Loucy (cell line): ENCODE measurements around the gene PPIL4.

Source experiments
- H2AFZ ChIP-seq: fragments of 200-600 bp; sonication (generic); 2 replicates; pipeline ENCODE4 v1.6.0; 2016; ENCODE audit warnings: antibody characterized with exemption, mild to moderate bottlenecking, low read length, moderate library complexity
- H3F3A ChIP-seq: fragments of 200-600 bp; 2 replicates; pipeline ENCODE4 v1.6.0; 2016; ENCODE audit warnings: antibody characterized with exemption, low read depth, mild to moderate bottlenecking
- H3K27me3 ChIP-seq: fragments of 200-600 bp; sonication (generic); 2 replicates; pipeline ENCODE4 v1.6.1; 2014; ENCODE audit warnings: low read length, mild to moderate bottlenecking; ENCODE audit not compliant: insufficient read depth, poor library complexity, severe bottlenecking
- H3K36me3 ChIP-seq: fragments of 200-600 bp; sonication (generic); 2 replicates; pipeline ENCODE4 v1.6.1; 2016; ENCODE audit warnings: low read length; ENCODE audit not compliant: insufficient read depth
- H3K4me1 ChIP-seq: fragments of 200-600 bp; sonication (generic); 2 replicates; pipeline ENCODE4 v1.5.1; 2014; ENCODE audit warnings: low read length, mild to moderate bottlenecking; ENCODE audit not compliant: insufficient read depth, poor library complexity, severe bottlenecking
- H3K4me2 ChIP-seq: fragments of 200-600 bp; sonication (generic); 2 replicates; pipeline ENCODE4 v1.6.0; 2014; ENCODE audit warnings: antibody characterized with exemption, low read length, low read depth, mild to moderate bottlenecking; ENCODE audit not compliant: poor library complexity, severe bottlenecking
- H3K4me3 ChIP-seq: fragments of 200-600 bp; sonication (generic); 2 replicates; pipeline ENCODE4 v1.5.1; 2014; ENCODE audit warnings: low read length, mild to moderate bottlenecking, mixed read lengths; ENCODE audit not compliant: poor library complexity, severe bottlenecking
- H3K79me2 ChIP-seq: fragments of 200-600 bp; sonication (generic); 2 replicates; pipeline ENCODE4 v1.6.1; 2014; ENCODE audit warnings: low read length; ENCODE audit not compliant: insufficient read depth
- H3K9ac ChIP-seq: fragments of 200-600 bp; sonication (generic); 2 replicates; pipeline ENCODE4 v1.6.0; 2014; ENCODE audit warnings: mild to moderate bottlenecking, low read depth, low read length, moderate library complexity; ENCODE audit not compliant: poor library complexity, severe bottlenecking
- H3K9me2 ChIP-seq: fragments of 200-600 bp; sonication (generic); replicated peaks from 2 replicates; pipeline ENCODE4 v1.6.1; 2016; ENCODE audit warnings: low read depth, low read length, mixed read lengths
- H3K9me3 ChIP-seq: fragments of 200-600 bp; sonication (generic); 2 replicates; pipeline ENCODE4 v1.6.1; 2014; ENCODE audit warnings: mild to moderate bottlenecking, antibody characterized with exemption, low read length, low read depth; ENCODE audit not compliant: insufficient read depth
- H4K20me1 ChIP-seq: fragments of 200-600 bp; sonication (generic); 2 replicates; pipeline ENCODE4 v1.6.0; 2014; ENCODE audit warnings: antibody characterized with exemption, low read length, mild to moderate bottlenecking; ENCODE audit not compliant: insufficient read depth, poor library complexity, severe bottlenecking
- EZH2phosphoT487 ChIP-seq: fragments of 200-600 bp; IDR thresholded peaks from 2 replicates; pipeline ENCODE4 v1.6.1; 2018; ENCODE audit warnings: antibody characterized with exemption, mild to moderate bottlenecking, moderate library complexity, borderline replicate concordance
- TF ChIP-seq, protein P1 (sequence below): fragments of 200-600 bp; sonication (generic); conservative IDR thresholded peaks from 2 replicates; pipeline ENCODE4 v1.5.1; 2014; ENCODE audit warnings: mild to moderate bottlenecking, antibody characterized with exemption, low read length

Gene PPIL4

GRCh38 chr6:149551920-149552319 is 6.1 kb upstream of the PPIL4 start:
- no peak overlapping the region for H3K4me3 ChIP-seq
- no peak overlapping the region for H3K4me2 ChIP-seq
- no peaks in the 10 kb centered on the region for H3K79me2 ChIP-seq
- TF ChIP-seq, protein P1, sequence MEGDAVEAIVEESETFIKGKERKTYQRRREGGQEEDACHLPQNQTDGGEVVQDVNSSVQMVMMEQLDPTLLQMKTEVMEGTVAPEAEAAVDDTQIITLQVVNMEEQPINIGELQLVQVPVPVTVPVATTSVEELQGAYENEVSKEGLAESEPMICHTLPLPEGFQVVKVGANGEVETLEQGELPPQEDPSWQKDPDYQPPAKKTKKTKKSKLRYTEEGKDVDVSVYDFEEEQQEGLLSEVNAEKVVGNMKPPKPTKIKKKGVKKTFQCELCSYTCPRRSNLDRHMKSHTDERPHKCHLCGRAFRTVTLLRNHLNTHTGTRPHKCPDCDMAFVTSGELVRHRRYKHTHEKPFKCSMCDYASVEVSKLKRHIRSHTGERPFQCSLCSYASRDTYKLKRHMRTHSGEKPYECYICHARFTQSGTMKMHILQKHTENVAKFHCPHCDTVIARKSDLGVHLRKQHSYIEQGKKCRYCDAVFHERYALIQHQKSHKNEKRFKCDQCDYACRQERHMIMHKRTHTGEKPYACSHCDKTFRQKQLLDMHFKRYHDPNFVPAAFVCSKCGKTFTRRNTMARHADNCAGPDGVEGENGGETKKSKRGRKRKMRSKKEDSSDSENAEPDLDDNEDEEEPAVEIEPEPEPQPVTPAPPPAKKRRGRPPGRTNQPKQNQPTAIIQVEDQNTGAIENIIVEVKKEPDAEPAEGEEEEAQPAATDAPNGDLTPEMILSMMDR: no peak
- TF ChIP-seq EZH2phosphoT487: no peak
- no peaks in the 10 kb centered on the region for H3K27me3 ChIP-seq
- H3K9ac ChIP-seq: no peak overlapping the region
- H2AFZ ChIP-seq: no peak overlapping the region
- H3K4me1 ChIP-seq: no peaks in the 10 kb centered on the region
- H3K9me3 ChIP-seq: no peaks in the 10 kb centered on the region
- no peaks in the 10 kb centered on the region for H3K36me3 ChIP-seq
- H4K20me1 ChIP-seq: no peaks in the 10 kb centered on the region
- no peaks in the 10 kb centered on the region for H3K9me2 ChIP-seq
- H3F3A ChIP-seq: no peaks in the 10 kb centered on the region

DNA sequence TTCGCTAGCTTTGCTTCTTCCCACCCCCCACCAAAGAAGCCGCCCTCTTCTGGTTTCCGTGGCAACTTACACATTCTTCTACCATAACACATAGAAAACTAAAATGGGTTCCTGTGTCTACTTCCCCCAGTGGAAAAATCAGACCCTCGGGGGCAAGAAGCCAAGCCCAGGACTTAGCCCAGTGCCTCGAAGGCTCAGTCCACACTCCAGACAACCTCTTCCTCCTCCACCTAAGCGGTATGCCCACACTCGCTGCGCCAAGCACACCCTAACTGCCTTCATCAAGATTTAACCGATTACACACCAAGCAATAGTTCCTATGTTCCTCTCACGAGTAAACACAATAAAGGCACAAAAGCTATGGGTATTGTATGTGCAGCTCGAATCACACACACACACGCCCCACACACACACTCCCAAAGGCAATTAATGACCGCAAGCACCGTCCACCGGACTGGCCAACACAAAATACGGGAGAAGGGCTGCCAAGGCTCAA is 537 bp downstream of the PPIL4 start:
- no peaks in the 10 kb centered on the region for H3F3A ChIP-seq
- H3K9me2 ChIP-seq: no peaks in the 10 kb centered on the region
- H3K4me1 ChIP-seq: peaks cover 29% of the 10 kb centered on the region
- TF ChIP-seq EZH2phosphoT487: no peak
- TF ChIP-seq, protein P1: peak; percentile 16; the same call in 1 of the 2 replicates
- H3K27me3 ChIP-seq: no peaks in the 10 kb centered on the region
- peak overlapping the region; percentile 84 for H3K4me3 ChIP-seq
- peak overlapping the region; percentile 97 for H3K4me2 ChIP-seq
- peak overlapping the region; percentile 93 for H3K9ac ChIP-seq
- H3K36me3 ChIP-seq: no peaks in the 10 kb centered on the region
- peaks cover 25% of the 10 kb centered on the region for H4K20me1 ChIP-seq
- H3K79me2 ChIP-seq: peaks cover 45% of the 10 kb centered on the region
- H3K9me3 ChIP-seq: no peaks in the 10 kb centered on the region
- peak overlapping the region; percentile 98 for H2AFZ ChIP-seq

GRCh38 chr6:149544646-149545257 is 1.1 kb downstream of the PPIL4 start:
- Histone ChIP-seq H2AFZ (no peak overlapping the region), H3K4me2 (peak overlapping the region; percentile 97), H3F3A (no peaks in the 10 kb centered on the region), H3K79me2 (peaks cover 45% of the 10 kb centered on the region), H3K4me3 (peak overlapping the region; percentile 84), H4K20me1 (peaks cover 25% of the 10 kb centered on the region), H3K4me1 (peaks cover 29% of the 10 kb centered on the region), H3K27me3 (no peaks in the 10 kb centered on the region), H3K9me3 (no peaks in the 10 kb centered on the region), H3K36me3 (peaks cover under 1% of the 10 kb centered on the region; the same call in 1 of the 2 replicates), H3K9me2 (no peaks in the 10 kb centered on the region), H3K9ac (peak overlapping the region; percentile 93)
- TF ChIP-seq, protein P1: no peak
